Mesenteric fat pad (tissue), 1 donor: ENCODE measurements around the gene SGK2. TPM values are rescaled to one million over a fixed set of nuclear protein-coding genes. Genes with fewer than 3 reads are reported as not detected.
"Not testable (repeated sequence)": the region's sequence is repeated elsewhere in the genome, so short reads cannot be mapped to it uniquely, and the experiment has no call there.

ENCODE experiments used
- DNase-seq: peaks from one replicate; pipeline ENCODE4 v3.0.0-alpha.2; 2020; ENCODE audit warnings: low spot score
- total RNA-seq: library from RNA; stranded (reverse); fragmentation: NEBNext Ultra II Directional; extraction: Animal tissue kit (Norgen Biotek cat#: 25700); gene quantifications from one replicate; pipeline ENCODE4 v1.2.1, GENCODE V29; 2021
- donor health status: DM: yes; HTN: yes; CAD: no.

The SGK2 gene
- total RNA-seq, 1 donor from 2014 or later, result 14.0 TPM

DNA sequence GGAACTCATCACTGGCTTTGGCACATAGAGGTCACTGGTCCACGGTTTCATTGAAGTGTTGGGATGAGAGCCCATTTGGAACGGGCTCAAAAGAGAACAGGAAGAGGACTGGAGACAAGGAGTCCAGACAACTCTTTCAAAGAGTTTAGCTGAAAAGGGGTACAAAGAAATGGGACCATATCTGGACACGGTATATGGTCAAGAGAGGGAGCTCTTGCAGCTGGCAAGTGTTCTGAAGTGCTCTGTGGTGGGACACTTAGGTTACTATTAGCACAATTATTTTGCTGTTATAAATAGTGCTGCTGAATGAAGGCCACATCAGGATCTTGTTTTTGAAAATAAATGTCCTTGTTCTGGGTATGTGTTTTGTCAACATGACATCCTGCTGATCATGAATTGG is 4.6 kb downstream of the SGK2 start:
- DNase-seq, result no peak

DNA sequence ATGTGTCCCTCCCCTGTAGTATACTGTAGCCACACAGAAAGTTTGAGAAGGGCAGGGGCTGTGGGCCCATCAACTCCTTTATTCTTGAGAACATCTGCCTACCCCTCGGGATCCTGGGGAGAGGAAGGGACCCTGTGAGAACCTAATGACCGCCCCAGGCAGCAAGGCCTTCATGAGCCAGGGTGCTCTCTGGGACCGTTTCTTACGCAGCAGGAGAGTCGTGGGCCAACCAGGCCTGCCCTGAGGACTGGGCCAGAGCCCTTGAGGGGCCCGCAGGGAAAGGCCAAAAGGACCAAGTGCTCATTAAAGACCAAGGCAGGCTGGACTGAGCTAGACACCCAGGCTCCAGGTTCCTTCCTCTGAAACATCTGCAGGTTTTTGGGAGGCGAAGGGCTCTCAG is 5.2 kb downstream of the SGK2 start:
- no peak for DNase-seq

DNA sequence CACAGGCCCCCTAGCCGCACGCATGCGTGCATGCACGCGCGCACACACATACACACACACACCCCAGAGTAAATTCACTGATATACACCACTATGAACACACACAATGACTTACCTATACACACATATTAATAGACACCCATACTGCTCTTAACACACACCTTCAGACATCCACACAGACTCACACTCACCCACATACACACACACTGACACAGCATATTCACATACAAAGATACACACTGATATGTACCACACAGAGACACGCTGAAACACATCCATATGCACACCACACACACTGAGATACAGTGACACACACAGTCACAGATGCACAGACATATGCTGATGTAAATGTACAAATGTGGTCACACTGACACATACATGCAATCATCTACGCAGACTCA is 5.6 kb downstream of the SGK2 start:
- no peak for DNase-seq

DNA sequence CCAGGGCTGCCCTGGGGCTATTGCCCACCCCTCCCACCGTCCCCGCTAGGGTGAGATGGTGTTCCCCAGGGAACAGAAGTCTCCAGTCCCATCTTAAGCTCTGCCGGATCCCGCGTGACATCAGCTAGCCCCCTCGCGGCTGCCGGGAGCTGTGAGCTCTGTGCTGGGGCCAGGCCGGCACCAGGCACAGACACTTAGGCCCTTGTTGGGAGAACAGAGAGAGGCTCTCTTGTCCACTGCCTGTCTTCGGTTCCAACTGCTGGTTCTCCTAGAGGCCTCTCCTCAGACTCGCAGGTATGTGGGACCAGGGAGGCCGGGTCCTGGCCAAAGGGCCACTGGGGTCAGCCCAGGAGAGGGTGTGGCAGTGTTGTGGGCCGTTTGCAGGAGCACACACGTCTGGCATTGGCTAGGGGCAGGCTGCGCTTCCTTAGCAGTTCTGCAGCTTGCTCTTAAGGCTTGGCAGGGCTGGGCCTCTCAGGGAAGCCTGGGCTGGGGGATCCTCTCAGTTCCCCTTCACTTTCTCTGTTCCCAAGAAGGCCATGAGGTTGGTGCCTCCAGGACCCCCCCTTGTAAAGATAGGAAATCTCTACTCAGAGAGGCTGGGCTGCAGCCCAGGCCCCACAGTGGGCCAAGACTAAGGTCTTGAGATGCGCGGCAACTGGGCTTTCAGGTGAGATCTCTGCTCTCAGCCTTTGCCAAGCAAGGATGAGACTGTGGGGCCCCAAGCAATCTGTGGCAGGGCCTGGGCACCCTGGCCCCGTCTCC is 6.3 kb downstream of the SGK2 start:
- DNase-seq, result no peak

DNA sequence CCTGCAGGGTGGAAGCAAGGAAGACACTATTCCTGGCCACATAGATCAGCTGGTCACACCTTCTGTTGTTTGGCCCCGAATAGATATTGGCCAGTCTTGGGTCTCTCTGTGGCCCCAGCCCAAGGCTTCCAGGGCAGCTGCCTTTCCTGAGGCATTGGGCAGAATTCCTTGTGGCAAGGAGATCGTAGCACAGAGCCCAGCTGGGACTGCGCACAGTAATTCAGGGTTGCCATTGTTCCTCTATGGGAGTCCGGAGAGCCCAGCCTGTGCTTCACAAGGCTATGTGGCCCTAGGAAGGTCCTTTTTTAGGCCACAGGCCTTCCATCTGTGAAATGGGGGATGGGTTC is 6.9 kb downstream of the SGK2 start:
- no peak for DNase-seq

DNA sequence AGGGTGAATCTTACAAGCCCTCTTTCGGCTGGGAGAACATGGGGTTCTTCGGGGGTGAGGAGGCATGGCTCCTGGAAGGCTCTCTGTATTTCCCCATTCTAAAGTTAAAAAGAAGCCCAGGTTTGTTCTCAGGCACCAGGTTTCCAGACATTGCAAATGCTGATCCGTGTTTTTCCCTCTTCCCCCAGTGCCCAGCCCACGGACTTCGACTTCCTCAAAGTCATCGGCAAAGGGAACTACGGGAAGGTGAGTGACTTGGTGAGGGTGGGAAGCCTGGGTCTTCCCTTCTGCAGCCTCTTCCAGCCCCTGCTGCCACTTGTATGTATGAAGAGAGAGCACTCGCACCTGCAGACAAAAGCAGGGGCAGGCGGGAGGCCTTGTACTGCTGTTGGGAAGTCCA is 8.7 kb downstream of the SGK2 start:
- no peak for DNase-seq

DNA sequence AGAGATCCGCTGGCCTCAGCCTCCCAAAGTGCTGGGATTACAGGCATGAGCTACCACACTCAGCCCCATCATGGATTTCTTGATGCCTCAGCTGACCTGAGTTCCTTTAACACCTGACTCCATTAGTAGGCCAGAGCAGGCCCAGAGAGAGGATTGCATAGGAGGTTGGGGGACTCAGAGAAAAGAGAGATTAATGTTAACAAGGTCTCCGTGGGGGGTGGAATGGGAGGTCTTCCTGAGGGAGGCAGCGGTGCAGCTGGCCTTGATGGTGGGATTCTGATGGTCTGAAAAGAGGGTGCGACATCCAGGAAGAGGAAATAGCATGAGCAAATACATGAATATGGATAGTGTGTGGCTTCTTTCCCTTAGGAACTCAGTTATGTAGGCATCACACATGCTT is 9.9 kb downstream of the SGK2 start:
- DNase-seq, result no peak

DNA sequence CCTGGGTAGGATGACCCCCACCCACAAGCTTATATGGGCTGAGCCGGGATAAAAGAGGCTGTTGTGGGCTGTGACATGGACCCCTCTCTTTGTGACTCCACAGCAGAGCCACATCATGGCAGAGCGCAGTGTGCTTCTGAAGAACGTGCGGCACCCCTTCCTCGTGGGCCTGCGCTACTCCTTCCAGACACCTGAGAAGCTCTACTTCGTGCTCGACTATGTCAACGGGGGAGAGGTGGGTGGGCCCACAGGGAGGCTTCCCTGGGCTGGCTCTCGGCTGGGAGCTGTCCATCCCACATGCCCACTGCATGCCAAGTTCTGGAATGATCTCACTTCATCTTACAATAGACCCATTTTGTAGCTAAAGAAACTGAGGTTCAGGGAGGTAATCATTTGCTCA is 10.5 kb downstream of the SGK2 start:
- DNase-seq, result no peak

DNA sequence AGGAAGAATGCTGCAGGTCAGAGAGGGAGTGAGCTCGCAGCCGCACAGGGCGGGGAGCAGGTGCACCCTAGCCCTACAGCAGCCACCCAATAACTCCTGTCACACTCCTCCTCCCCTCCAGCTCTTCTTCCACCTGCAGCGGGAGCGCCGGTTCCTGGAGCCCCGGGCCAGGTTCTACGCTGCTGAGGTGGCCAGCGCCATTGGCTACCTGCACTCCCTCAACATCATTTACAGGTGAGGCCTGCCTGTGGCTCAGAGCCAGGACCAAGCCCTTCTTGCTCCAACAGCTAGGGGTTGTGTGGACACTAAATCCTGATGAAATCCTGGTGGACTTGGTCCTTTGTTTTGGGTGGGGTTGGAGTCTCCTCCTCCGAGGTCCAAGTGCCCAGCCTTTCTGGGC is 11.7 kb downstream of the SGK2 start:
- DNase-seq, result no peak

DNA sequence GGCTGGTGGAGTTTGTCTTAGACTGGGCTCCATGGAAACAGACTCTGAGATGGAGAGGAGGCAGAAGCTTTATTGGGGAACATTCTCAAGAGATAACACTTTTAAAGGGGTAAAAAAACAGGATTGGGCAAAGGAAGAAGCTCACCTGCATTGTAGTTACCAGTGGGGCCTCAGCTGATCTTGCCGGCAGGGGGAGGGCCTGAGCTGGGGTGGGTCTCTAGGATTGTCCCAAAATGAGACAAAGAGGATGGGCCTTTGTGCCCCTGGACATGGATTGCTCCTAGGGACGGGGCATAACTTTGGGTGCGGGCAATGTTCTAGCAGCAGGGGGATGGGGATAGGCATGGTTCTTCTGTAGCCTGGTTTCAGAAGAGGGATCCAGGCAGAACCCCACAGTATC is 12.5 kb downstream of the SGK2 start:
- DNase-seq, result no peak

DNA sequence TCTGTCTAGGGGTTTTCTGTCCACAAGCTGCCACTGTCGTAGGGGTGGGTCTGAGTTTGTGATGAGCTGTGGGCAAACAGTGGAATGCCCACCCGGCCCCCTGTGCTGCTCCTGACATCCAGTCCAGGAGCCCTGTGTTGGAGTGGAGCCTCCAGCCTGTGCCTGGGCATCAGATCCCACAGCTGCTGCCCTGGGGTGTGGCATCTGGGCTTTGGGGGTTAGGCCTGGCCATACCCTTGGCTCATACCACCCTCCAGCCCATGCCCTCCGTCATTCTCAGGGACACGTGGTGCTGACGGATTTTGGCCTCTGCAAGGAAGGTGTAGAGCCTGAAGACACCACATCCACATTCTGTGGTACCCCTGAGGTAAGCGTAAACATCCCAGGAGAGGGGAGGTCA is 12.9 kb downstream of the SGK2 start:
- DNase-seq, result no peak

DNA sequence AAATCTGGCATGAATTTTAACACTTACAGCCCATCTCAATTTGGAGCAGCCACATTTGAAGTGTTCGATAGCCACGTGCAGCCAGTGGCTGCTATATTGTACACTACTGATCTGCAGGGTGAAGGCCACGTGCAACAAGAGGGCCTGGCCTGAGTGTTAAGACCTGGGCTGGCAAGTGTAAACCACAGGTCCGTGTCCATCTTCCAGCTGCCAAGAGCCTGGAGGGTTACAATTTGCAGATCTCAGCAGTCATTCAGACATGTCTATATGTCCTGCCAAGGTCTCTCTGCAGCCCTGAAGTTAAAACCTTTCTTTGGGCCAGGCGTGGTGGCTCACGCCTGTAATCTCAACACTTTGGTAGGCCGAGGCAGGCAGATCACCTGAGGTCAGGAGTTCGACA is 14.1 kb downstream of the SGK2 start:
- DNase-seq, result no peak

DNA sequence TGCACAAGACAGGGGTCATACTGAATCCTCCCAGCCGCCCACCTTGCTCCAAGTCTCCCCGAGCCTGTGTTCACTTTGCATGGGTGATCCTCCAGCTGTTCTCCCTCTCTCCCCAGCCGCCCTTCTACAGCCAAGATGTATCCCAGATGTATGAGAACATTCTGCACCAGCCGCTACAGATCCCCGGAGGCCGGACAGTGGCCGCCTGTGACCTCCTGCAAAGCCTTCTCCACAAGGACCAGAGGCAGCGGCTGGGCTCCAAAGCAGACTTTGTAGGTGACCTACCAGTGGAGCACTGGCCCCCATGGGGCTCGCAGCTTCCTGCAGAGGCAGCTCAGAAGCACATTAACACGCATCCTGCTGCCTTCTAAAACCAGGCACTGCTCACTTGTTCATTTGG is 17.3 kb downstream of the SGK2 start:
- no peak for DNase-seq

DNA sequence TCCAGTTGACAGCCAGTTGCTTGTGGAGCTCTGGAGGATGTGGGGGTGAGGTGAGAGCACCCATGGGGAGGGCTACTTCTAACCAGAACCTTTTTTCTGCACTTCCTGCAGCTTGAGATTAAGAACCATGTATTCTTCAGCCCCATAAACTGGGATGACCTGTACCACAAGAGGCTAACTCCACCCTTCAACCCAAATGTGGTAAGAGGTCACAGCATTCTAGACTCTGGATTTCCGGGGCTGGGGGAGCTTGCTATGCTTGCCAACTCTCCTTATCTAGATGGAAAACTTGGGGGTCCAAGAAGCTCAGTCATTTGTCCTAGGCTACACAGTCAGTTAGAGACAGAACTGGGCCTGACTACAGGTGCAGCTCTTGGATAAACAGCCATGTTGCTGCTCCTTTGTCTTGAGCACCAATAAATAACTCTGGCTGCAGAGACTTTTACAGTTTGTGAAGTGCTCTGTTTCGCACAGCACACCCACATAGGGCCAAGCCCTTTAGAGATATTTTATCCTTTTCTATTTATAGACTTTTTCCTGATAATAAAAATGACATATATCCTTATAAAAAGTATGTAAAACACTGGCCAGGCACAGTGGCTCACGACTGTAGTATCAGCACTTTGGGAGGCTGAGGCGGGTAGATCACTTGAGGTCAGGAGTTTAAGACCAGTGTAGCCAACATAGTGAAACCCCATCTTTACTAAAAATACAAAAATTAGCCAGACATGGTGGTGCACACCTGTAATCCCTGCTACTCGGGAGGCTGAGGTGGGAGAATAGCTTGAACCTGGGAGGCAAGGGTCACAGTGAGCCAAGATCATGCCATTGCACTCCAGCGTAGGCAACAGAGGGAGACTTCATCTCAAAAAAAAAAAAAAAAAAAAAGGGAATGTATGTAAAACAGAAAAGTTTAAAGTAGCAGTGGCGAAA is 21.3 kb downstream of the SGK2 start:
- no peak for DNase-seq

DNA sequence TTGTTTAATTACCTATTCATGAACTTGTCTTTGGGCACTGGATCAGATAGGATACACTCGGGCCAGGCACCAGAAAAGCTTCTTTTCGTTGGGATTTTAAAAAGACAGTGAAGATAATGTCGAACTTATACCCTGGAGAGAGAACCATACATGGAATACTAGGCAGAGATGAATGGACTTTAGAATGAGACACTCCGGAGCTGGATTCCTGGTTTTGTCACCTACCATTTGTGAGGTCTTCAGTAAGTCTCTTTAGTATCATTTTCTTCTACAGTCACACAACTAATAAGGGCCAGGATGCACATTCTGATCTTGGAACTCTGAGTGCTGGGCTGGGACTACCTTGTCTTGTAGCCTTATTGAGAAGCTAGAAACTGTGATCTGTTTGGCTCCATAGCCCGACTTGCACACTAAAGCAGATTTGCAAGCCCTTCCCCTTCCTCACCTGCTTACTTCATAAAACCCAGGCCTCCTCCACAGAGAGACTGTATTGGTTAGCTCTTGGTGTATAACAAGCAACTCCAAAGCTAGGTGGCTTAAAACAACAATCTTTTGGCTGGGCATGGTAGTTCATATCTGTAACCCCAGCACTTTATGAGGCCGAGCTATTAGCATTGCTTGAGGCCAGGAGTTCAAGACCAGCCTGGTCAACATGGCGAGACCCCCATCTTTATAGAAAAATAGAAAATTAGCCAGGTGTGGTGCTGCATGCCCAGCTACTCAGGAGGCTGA is 24.5 kb downstream of the SGK2 start:
- no peak for DNase-seq

DNA sequence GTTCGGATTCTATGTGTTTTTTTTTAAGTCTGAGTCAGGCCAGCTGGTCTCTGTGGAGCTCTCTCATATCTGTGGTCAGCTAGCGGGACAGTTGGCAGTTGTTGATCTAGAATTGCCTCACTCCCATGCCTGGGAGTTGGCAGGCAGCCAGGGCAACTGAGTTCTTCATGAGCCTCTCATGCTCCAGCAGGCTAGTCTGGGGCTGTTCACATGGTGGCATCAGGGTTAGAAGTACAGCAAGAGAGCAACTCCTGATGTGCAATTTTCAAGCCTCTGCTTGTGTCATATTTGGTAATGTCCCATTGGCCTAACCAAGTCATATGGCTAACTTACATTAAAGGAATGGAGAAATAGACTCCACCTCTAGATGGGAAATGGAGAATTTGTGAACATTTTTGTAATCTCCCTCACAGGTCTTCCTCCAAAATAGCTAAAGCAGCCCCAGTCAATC is 25.2 kb downstream of the SGK2 start:
- no peak for DNase-seq

DNA sequence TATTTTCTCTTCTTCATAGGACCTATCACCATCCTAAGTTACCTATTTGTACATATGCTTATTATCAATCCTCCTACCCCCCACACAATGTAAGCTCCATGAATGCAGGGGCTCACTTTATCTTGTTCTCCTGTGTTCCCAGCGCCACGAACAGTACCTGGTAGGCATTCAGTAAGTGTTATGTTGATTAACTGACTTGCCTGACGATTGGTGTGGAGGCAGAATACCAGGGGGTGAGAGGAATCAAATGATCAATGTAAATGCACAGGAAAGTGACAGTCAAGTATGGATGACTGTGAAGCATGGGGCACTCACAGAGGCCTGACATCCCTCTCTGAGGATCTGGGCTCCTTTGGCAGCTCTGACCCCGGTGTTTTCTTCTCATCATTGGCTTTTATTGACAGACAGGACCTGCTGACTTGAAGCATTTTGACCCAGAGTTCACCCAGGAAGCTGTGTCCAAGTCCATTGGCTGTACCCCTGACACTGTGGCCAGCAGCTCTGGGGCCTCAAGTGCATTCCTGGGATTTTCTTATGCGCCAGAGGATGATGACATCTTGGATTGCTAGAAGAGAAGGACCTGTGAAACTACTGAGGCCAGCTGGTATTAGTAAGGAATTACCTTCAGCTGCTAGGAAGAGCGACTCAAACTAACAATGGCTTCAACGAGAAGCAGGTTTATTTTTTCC is 25.8 kb downstream of the SGK2 start:
- no peak for DNase-seq

DNA sequence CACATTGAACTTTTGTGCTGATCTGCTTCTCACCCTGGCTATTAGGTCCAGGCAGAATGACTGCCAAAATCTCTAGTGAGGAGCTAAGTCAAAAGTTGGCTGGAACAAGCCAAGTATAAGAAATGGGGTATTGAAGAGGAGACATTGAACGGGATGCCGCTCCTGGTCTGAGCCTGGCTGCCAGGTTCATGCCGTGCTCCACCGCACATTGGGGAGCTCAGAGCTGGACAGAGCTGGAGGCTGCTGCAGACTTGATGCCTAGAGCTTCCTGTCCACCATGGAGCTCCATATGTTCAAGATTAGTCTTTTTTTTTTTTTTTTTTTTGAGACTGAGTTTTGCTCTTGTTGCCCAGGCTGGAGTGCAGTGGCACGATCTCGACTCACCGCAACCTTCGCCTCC is 27.8 kb downstream of the SGK2 start:
- DNase-seq, result no peak

DNA sequence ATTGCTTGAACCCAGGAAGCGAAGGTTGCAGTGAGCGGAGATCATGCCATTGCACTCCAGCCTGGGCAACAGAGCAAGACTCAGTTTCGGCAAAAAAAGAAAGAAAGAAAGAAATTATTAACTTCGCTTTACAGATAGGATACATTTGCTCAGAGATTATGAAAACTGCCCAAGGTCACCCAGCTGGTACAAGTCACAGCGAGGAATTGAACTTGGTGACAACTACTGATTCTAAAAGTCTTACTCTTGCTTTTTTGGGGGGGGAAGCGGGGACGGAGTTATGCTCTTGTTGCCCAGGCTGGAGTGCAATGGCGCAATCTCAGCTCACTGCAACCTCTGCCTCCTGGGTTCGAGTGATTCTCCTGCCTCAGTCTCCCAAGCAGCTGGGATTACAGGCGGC is 29.7 kb downstream of the SGK2 start:
- not testable (repeated sequence) for DNase-seq

DNA sequence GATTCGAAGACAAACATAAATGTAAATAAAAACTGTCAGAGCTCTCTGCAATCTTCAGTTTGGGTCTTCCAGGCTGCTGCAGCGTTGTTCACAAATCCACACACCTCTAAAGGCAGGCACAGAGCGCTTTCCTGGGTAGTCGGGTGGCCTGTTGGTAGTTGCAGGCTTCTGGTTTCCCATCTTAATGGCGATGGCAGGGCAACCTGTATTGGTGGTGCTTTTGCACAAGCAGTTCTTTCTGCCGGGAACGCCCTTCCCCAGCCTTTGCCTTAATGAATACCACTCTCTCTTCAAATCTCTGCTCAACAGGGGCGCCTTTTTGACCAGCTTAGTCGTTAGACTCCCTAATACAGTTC is 31.2 kb downstream of the SGK2 start:
- DNase-seq, result no peak
